K562 (cell line): Measurements from ENCODE around the gene ZNF169. TPM values are rescaled to one million over a fixed set of nuclear protein-coding genes. Genes with fewer than 3 reads are reported as not detected.

Source experiments
- CBX1 ChIP-seq: sonication (generic); IDR thresholded peaks from 2 replicates; pipeline ENCODE4 v1.6.1; 2016; ENCODE audit warnings: antibody characterized with exemption, low read depth, mild to moderate bottlenecking
- DACH1 ChIP-seq: fragments of 450-650 bp; IDR thresholded peaks from 2 replicates; pipeline ENCODE4 v1.6.1; 2018; ENCODE audit not compliant: partially characterized antibody
- EGR1 ChIP-seq: fragments of 450-650 bp; conservative IDR thresholded peaks from 2 replicates; pipeline ENCODE4 v1.6.1; 2017; ENCODE audit warnings: mild to moderate bottlenecking
- HINFP ChIP-seq: fragments of 450-650 bp; conservative IDR thresholded peaks from 2 replicates; pipeline ENCODE4 v1.6.1; 2016; ENCODE audit warnings: missing genetic modification characterization, low read depth, mild to moderate bottlenecking, control low read depth, missing compliant biosample characterization
- HLTF ChIP-seq: fragments of 450-650 bp; IDR thresholded peaks from 2 replicates; pipeline ENCODE4 v1.6.1; 2016
- NELFE ChIP-seq: IDR thresholded peaks from 2 replicates; pipeline ENCODE4 v1.6.1; 2011; ENCODE audit warnings: mild to moderate bottlenecking; ENCODE audit not compliant: insufficient read depth, insufficient read length
- PHF8 ChIP-seq: fragments of 200-600 bp; sonication (generic); IDR thresholded peaks from 2 replicates; pipeline ENCODE4 v1.6.1; 2012; ENCODE audit warnings: mixed run types, mild to moderate bottlenecking, inconsistent platforms, low read length, moderate library complexity, borderline replicate concordance
- RFX7 ChIP-seq: fragments of 250-450 bp; sonication (Bioruptor Pico); IDR thresholded peaks from 2 replicates; pipeline ENCODE4 v1.5.1; 2021; ENCODE audit warnings: mild to moderate bottlenecking
- SMARCA5 ChIP-seq: fragments of 450-650 bp; IDR thresholded peaks from 2 replicates; pipeline ENCODE4 v1.6.1; 2016
- SMC3 ChIP-seq: conservative IDR thresholded peaks from 2 replicates; pipeline ENCODE4 v1.6.1; 2011; ENCODE audit warnings: low read depth, low read length, improper control_type of control experiment; ENCODE audit not compliant: insufficient read depth
- STAT5A ChIP-seq: IDR thresholded peaks from 2 replicates; pipeline ENCODE4 v1.6.1; 2012; ENCODE audit warnings: low read length, inconsistent platforms, borderline replicate concordance
- TAF7 ChIP-seq: fragments of 450-650 bp; IDR thresholded peaks from 2 replicates; pipeline ENCODE4 v1.6.1; 2016; ENCODE audit warnings: missing genetic modification characterization, missing compliant biosample characterization
- TCF7L2 ChIP-seq: fragments of 150-350 bp; IDR thresholded peaks from 2 replicates; pipeline ENCODE4 v1.6.1; 2016; ENCODE audit warnings: low read depth, mild to moderate bottlenecking, low read length, moderate library complexity
- TFAP4 ChIP-seq: sonication (generic); formaldehyde crosslinking; IDR thresholded peaks from 2 replicates; pipeline ENCODE4 v1.8.0; 2022; ENCODE audit warnings: missing genetic modification reagents, mild to moderate bottlenecking, moderate library complexity, borderline replicate concordance
- ZFP30 ChIP-seq: fragments of 250-450 bp; sonication (Bioruptor Pico); IDR thresholded peaks from 2 replicates; pipeline ENCODE4 v1.8.0; 2022; ENCODE audit warnings: moderate library complexity, mild to moderate bottlenecking, inconsistent platforms, borderline replicate concordance
- ZNF124 ChIP-seq: sonication (generic); formaldehyde crosslinking; IDR thresholded peaks from 2 replicates; pipeline ENCODE4 v1.8.1; 2022; ENCODE audit warnings: missing genetic modification reagents
- ZNF347 ChIP-seq: fragments of 450-650 bp; formaldehyde crosslinking; IDR thresholded peaks from 2 replicates; pipeline ENCODE4 v1.4.0; 2020; ENCODE audit warnings: low read depth, mild to moderate bottlenecking, moderate library complexity
- ZNF398 ChIP-seq: fragments of 250-450 bp; sonication (Bioruptor Pico); IDR thresholded peaks from 2 replicates; pipeline ENCODE4 v1.8.0; 2021; ENCODE audit warnings: moderate library complexity, mild to moderate bottlenecking, inconsistent platforms
- ZNF592 ChIP-seq: fragments of 450-650 bp; IDR thresholded peaks from 2 replicates; pipeline ENCODE4 v1.6.1; 2017; ENCODE audit warnings: antibody characterized with exemption, mild to moderate bottlenecking
- ZNF655 ChIP-seq: fragments of 250-450 bp; sonication (Bioruptor Pico); IDR thresholded peaks from 2 replicates; pipeline ENCODE4 v1.5.0; 2021
- ZZZ3 ChIP-seq: fragments of 450-650 bp; IDR thresholded peaks from 2 replicates; pipeline ENCODE4 v1.6.1; 2016; ENCODE audit warnings: antibody characterized with exemption, mild to moderate bottlenecking, moderate library complexity
- polyA plus RNA-seq, 8 experiments: library from polyadenylated mRNA; depleted of rRNA in 4 of 8; stranded (reverse) in 5 of 8; unstranded in 3 of 8; fragments of >200 nt; fragmentation: Nextera tagmentation in 2 of 8; fragmentation: Illumina TruSeq in 1 of 8; extraction: Ambion mirVana in 2 of 8; extraction: Trizol in 1 of 8; gene quantifications; 2 replicates each; pipeline versions ENCODE4 v1.2.1 to v1.2.3, GENCODE V29; 2011 to 2014; ENCODE audit warnings: inconsistent platforms in 1 of 8, missing spikeins in 1 of 8
- total RNA-seq, 7 experiments: library from RNA; depleted of rRNA in 6 of 7; stranded (reverse); fragments of >200 nt in 6 of 7; fragmentation: Illumina TruSeq in 2 of 7; extraction: Trizol in 2 of 7; gene quantifications; 2 replicates each; pipeline versions ENCODE4 v1.2.1 to v1.2.3, GENCODE V29; 2011 to 2021; ENCODE audit warnings: low replicate concordance in 1 of 7

Gene ZNF169
- total and polyA plus RNA-seq, 9 of the 15 experiments (the other 6 are each of a cell fraction or from before 2014, with no cell fraction given) = 2.0 to 16.2 (median 5.6) TPM

GRCh38 chr9:94212091-94212490 lies 47.0 kb upstream of the ZNF169 start (continued):
- TF ChIP-seq SMC3 = no peak
- TF ChIP-seq TAF7 (tag) = no peak
- no peak for TF ChIP-seq ZNF124 (CRISPR knock-in tag)
- TF ChIP-seq CBX1 = no peak
- TF ChIP-seq SMARCA5 = no peak
- no peak for TF ChIP-seq TCF7L2
- no peak for TF ChIP-seq ZNF398 (CRISPR knock-in tag)
- TF ChIP-seq NELFE = no peak
- TF ChIP-seq ZZZ3 = no peak
- TF ChIP-seq ZNF347 = no peak
- TF ChIP-seq ZNF655 (CRISPR knock-in tag) = no peak
- TF ChIP-seq STAT5A = peak; percentile 69; the same call in 1 of the 2 replicates
- no peak for TF ChIP-seq ZFP30
- TF ChIP-seq ZNF592 = no peak
- TF ChIP-seq HLTF = no peak
- no peak for TF ChIP-seq TFAP4 (CRISPR knock-in tag)
- TF ChIP-seq DACH1 = no peak
- TF ChIP-seq EGR1 = no peak
- TF ChIP-seq RFX7 (CRISPR knock-in tag) = no peak
- TF ChIP-seq PHF8 = no peak
- no peak for TF ChIP-seq HINFP (tag)
